ENCODE data around the gene TANGO2.

Gene TANGO2

DNA sequence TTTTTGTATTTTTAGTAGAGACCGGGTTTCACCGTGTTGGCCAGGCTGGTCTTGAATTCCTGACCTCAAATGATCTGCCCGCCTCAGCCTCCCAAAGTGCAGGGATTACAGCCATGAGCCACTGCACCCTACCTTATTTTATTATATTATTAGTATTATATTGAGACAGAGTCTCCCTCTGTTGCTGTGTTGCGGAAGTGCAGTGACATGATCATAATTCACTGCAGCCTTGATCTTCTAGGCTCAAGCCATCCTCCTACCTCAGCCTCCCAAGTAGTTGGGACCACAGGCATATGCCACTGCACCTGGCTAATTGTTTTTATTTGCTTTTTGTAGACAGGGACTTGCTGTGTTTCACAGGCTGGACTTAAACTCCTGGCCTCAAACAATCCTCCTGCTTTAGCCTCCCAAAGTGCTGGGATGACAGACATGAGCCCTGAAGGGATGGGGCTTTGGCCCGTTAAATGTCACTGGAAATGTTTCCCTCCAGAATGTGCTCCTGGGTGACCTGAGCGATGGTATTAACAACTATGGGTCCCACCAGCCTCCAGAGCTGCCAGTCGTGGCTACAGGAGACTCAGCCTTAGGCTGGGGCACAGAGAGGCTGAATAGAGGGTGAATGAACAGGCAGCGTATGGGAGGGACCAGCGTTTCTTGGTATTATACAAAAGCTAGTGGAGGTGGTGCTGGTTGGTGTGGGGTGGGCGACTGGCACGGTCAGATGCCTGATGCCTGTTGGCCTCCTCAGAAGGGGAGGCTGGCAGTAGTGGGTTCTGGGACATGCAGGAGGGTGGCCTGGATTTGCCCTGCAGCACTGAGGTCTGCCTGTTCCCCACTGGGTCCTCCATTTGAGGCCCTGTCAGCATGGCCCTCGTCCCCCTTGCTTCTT lies 7.3 kb downstream of the TANGO2 start:
- no peak for DNase-seq (ENCODE audit: low read depth)

DNA sequence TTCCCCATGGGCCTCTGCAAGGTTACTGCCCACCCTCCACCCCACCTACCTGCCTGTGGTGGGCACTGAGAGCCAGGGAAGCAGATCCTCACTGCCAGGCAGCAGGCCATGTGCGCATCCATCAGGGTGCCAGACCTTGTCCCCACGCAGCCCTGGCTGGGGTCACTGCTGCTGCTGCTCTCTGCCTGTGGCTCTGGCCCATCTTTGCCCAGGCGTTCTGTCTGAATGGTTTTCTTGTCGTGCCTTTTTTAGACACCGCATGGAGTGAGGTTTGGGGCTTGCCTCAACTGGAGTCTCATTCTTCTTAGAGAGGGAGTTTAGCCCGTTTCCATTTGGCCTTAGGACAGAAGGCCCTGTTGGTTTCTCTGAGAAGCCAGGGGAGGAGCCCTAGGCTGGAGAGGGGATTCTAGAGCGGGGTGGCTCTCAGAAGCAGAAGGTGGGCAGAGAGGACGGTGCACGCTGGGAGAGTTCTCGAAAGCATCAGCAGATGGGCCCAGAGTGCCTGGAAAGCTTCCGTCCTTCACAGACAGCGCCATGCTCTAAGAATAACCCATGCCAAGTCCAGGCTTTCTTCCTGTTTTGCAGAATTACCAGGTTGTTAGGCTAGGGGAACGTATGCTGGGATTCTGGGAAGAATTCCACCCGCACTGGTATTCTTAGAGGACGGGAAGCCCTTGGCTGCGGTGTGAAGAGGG lies 8.1 kb downstream of the TANGO2 start:
- no peak for DNase-seq (ENCODE audit: low read depth)

DNA sequence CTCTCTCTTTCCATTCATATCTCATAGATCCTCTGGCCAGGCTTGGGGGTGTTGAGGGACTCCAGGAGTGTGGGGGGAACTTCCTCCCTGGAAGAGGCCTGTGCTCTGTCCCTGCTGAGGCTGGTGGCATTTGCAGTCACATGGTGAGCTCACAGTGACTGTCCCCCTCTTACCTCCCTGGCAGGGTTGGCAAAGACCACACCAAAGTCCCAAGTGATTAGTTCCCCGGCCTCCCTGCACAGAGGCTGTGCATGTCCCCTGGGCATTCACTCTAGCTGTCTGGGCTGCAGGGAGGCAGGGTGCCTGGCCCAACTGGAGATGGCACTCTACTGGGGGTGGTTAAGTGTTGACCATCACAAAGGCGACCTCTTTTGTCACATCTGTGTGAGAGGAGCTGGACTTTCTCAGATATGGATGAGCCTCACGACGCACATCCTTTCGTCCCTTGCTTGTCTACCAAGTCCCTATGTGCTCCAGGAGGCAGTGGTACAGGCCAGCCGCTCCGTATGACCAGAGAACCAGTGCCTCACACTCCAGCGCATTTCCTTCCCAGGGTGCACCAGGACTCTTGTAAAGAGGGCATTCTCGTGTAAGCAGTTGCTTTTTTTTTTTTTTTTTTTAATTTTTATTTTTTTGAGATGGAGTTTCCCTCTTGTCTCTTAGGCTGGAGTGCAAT lies 8.8 kb downstream of the TANGO2 start:
- no peak for DNase-seq (ENCODE audit: low read depth)

DNA sequence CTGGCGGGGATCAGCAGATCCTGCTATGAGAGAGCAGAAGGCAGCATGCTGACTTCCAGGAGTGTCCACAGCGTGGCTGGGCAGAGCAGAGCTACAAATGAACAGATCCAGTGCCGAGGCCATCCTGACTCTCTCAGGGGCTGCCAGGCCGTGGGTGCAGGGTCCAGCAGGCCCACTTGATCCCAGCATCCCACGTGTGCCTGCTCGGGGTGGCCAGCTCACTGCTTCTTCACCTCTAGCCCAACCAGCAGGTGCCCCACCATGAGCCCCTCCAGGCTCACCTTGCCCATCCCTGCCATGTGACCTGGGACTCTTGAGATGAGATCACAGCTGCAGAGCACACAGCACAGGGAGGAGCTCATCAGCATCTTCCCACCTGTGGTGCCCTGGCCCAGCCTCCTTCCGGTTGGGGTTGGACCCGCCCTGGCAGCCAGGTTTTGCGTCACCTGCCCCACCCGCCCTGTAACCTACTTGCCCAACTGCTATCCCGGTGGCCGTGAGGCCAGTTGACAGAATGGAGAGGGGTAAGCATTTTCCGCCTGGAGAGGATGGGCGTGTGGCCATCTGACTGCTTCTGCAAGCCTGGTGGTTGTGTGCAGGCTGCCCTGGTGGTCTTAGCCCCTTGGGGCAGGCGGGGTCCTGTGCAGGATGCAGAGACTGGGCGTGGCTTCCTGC lies 11.0 kb downstream of the TANGO2 start:
- DNase-seq (ENCODE audit: low read depth), result no peak

DNA sequence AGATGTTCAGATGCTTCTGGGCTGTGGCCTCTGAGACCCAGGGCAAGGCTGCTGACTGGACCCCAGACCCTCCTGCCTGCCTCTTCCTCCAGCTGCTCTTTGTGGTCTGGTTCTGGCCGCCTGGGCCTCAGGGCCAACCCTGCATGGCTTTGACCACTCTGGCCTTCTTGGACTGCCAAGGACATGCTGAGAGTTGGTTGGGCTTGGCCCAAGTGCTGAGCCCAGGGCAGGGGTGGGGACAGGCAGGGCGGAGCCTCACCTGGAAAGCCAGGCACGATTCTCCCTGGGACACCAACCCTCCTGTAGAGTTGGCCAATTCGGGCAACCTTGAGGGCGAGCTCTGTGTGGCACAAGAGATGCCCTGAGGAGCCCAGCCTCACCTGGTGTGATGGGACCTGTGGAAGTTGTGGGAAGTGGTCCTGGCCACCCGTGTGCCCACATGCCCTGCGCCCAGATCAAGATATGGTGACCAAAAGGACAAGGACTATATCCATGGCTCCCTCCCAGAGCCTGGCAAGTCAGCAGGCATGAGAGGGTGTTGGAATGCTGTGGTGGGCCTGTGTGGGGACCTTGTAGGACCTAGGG lies 11.6 kb downstream of the TANGO2 start:
- DNase-seq (ENCODE audit: low read depth), result no peak

DNA sequence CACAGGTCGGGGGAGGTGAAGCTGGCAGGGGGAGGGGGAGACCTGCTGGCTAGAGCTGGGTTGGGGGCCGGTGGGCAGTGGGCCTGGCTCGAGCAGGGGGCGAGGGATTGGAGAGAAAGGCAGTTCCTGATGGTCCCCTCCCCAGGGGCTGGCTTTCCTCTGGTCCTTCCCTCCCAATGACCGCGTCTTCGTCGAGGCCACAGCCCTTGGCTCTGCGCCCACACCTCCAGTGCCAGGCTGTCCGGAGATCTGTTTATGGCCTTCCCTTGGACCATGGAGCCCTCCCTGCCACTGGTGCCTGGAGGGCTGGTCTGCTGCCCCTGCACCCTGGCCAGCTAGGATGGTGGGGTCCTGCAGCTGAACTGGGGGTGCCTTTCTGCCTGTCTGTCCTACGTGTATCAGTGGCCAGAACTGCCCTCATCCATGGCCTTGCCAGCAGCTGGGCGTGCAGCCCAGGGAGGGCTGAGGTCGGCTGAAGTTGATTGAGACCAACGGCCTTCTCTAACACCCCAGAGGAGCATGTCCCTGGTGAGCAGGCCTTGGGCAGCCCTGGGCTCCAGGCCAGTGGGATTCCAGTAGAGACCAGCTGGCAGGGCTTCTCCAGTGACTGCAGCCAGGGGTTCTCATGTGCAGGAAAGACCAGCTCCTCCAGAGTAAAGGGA lies 12.3 kb downstream of the TANGO2 start:
- no peak for DNase-seq (ENCODE audit: low read depth)

DNA sequence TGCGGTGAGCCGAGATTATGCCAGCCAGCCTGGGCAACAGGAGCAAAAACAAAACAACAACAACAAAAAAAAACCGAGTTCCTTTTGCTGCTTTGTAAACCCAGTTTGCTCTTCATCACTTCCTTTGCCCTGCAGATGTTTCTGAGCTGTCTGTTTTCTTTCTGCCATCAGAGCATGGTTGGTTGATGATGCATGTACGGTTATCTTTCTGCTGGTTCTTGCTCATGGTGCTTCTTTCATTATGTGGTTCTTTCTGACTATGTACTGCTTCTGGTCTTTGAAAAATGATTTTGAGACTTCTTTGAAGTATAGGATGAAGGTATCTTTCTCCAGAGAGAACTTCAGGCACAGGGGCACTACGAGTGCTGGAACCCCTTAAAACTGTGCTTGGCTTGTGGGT lies 13.2 kb downstream of the TANGO2 start:
- no peak for DNase-seq (ENCODE audit: low read depth)

DNA sequence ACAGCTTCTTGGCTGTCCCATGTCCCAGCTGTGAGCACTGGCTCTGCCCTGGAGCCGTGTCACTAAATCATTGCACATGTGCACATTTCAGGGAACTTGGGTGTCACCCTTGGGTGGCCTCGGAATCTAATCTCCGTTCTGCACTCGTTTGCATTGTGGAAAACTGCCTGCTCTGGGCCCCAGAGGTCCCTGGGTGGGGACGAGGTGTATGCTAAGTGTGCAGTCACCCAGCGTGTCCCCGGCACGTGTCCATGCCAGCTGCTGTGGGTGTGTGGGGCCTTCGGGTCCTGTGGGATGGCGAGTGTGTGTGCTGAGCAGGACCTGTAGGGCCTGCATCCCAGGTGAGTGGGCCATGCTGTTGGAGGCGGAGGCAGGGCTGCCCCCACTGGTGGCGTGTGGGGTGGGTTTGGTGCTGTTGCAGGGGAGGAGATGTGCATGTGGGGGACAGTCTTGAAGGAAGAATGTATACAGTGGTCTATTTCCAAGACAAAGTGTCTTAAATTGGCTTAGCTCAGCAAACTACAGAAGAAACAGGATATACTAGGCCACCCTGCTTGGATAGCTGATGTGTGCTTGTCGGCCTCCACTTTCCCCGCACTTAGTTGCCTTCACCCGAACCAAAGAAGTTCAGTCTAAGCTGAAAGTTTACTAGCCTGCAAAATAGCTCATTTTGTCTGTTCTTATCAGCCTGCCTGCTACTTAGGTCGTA lies 14.6 kb downstream of the TANGO2 start:
- no peak for DNase-seq (ENCODE audit: low read depth)

DNA sequence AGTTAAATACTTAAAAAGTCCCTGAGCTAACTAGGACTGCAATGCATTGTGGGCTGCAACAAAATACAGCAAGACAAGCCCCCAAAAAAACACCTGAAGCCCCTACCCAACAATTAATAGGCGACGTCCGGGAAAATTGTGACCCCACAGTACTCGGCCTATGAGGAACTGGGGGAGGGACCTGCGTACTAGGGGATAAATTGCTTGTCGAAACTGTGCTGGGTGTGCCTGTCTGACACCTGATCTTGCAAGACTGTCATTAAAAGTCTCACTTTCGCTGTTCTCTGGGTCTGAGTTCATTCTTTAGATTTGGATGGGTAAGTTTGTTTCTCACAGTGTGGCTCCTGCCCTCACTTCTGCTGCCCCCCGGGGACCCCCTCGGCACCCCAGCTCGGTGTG lies 15.2 kb downstream of the TANGO2 start:
- no peak for DNase-seq (ENCODE audit: low read depth)

DNA sequence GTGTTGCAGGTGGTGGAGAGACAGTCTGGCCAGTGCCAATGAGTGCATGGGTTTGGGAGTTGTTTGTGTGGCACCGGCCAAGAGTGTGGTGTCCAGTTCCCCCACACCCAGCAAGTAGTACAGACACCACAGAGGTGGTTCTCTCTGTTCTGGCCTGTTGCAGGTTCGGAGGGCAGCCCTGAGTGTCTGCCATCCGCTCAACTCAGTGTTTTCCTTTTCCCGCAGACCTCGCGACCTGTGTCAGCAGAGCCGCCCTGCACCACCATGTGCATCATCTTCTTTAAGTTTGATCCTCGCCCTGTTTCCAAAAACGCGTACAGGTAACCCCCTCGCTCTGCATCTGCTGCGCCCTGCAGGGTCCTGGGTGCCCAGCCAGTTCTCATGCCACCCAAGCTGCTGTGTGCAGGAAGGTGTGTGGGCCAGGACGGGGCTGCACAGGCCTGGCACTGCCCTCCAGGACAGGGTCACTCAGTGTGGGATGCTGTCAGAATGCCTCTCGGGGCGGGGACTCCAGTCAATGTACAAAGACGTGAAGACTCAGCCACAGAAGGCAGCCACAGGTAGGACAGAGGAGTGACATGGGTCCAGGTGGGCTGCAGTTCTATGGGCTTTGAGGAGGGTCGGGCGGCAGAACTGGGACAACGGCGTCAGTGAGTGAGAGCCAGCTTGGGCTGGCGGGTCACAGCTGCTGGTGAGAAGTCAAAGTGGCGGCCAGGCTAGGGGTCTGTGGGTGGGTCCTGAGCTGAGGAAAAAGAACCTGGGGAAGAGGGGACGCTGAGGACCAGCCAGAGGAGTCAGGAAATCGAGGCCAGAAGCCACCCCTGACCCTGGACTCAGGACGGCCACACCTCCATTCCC lies 15.9 kb downstream of the TANGO2 start:
- no peak for DNase-seq (ENCODE audit: low read depth)

DNA sequence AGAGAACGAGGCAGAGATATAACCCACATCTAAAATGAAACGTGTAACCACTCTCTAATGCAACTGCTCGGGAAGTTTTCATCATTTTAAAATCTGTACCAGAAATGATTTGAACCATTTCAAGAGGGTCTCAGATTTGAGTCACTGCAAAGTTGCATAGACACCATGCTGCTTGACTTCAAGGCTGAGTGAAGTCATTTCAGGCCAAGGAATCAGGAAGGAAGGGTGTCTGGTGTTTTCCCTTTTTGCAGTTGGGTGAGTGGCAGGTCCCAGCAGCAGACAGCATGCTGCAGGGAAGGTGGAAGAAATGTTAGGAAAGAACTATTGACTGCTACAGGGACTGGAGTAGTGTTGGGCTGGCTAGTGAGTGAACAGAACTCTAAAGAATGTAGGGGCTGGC lies 16.5 kb downstream of the TANGO2 start:
- no peak for DNase-seq (ENCODE audit: low read depth)

DNA sequence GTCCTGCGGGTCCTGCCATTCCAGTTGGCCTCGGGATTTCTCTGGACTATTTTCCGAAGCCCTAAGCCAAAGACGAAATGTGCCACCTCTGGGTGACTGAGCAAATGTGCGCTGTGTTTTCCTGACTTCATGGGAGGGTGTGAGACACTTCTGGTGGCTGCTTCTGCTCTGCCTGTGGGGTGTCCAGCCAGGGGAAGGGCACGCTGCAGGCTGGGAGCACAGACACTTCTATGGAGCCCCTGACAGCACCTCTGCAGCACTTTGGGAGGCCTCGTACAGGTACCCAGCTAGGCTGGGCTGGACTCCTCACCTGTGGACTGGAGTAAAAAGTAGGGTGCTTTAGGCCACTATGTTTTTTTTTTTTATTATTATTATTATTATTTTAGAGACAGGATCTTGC lies 17.7 kb downstream of the TANGO2 start:
- no peak for DNase-seq (ENCODE audit: low read depth)

DNA sequence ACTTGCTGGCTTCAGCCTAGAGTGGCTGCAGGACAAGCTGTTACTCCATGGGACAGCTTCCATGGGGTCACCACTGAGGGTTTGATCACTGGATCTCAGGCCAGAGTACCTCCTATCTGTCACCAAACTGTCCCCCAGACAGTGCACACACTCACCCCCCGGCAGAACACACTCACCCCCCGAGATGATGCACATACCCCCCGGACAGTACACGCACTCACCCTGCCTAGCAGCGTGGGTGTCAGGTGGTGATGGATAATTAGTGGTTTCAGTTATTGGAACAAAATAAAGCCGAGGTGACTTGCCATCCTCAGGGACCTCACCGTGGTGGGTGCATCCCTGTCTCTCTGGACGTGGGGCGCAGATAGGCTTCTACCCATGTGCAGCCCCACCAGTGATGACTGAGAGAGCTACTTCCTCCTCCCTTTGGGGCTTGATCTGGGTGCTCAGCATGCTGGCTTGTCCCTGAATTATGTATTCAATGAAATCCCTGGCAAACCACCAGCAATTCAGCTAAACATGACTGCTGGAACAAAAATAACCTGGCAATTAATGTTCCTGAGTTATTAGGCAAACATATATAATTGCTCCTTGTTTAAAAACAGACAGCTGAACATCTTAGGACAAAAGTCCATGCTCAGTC lies 18.9 kb downstream of the TANGO2 start:
- DNase-seq (ENCODE audit: low read depth), result no peak

DNA sequence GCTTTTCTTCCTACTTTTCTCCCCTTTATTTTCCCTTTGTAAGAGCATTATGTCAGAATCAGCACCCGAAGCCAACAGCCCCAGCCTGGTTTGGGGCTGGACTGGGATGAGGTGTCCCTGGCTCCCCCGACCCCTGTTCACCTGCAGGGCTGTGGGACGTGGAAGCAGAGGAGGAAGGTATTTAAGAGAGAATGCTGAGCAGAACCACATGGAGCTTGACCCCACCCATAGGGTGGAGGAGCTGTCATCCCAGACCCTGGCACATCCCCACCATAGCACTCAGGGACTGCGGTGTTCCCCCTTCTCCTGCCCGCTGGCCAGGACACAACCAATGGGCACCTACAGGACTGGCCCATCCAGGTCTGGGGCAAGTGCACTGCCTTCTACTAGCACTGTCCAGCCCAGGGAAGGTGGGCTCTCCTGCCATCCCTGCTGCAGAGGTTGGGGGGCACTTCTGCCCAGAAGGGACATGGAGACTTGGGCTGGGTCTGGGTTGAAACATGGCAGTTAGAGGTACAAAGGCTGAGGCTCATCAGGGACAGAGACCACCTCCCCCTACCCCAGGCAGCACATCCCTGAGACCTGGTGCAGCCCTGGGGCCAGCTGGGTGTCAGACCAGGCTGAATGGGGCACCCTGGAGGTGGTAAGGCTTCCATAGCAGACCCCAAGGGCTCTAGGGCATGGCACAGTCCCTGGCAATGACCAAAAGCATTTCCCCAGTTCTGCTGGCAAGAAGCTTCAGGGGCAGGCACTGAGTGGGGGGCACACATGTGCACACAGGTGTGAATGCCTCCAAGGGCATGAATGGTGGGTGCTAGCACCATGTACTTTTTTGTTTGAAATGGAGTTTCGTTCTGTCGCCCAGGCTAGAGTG lies 19.7 kb downstream of the TANGO2 start:
- no peak for DNase-seq (ENCODE audit: low read depth)

DNA sequence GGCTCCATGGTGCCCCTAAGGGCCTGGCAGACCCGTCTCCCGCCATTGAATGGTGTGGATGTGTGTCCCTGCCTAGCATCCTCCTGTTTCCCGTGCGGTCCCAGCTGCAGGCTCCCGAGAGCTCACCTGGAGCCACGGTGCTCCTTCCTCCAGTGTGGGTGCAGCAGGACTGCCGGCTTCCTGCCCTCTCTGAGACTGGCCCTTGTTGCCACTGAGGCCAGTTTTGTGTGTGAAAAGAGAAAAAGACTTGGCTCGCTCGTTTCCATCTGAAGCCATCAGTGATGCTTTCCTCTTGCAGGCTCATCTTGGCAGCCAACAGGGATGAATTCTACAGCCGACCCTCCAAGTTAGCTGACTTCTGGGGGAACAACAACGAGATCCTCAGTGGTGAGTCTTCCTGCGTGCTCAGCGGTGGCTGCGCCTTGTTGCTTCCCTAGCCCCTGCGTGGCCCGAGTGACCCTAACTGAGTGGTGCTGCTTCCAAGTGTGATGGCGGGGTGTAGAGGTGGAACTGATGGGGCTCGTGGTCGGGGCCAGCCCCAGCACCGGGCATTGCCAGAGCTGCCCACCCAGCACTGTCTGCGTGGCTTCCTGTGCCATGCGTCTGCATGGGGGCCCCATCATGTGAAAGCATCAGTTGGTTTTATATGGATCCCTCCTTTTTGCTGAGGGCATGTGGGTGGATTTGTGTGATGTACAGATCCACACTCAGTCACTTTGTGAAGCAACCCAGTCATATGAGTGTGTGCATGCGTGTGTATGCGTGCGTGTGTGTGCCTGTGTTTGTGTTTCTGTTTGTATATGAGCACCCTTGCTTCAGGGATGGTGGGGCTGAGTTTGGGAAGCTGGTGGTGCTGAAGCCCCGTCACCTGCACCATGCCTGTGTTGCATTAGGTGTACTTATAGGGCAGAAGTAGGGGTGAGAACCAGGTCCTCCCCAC lies 22.4 kb downstream of the TANGO2 start:
- DNase-seq (ENCODE audit: low read depth), result no peak

DNA sequence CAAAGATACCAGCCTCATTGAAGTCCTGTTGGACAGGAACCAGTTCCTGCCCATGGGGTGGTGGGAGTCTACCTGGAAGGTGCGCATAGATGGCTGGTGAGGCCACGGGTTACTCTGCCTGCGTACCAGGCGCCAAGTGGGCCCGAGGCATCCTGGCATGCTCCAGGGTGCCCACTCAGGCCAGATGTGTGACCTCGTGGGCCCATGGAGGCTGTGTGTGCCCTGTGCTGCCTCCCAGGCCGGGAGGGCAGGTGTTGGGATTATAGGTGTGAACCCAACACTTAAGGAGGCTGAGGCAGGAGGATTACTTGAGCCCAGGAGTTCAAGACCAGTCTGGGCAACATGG lies 23.1 kb downstream of the TANGO2 start:
- DNase-seq (ENCODE audit: low read depth), result no peak

DNA sequence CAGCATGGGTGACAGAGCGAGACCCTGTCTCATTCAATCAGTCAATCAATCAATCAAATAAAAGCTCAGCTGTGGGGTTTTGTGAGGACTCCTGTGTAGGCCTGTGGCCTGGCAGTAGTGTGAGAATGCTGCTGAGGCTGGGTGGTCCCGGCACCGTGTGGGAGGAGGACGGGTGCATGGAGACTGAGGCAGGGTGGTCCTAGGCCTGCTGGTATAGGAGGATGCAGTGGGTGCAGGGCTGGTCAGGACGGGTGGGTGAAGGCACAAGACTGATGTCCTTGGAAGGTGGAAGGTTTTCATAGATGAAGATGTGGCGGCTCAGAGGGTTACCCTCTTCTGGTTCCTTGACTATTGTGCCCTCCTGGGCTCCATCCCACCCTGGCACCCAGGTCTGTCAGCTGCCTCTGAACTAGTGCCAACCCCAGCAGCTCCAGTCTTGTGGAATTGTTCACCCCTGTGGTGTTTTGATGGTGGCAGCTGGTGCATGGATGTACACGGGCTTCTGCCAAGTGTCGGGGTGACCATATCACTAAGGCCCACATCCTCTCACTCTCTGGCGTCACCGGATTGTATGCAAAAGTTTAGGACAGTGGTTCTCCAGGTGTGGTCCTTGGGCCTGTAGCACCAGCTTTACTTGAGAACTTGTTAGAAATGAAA lies 23.7 kb downstream of the TANGO2 start:
- DNase-seq (ENCODE audit: low read depth), result no peak

Measured in stimulated activated CD8-positive, alpha-beta memory T cell treated with anti-CD3 and anti-CD28 coated beads, Interleukin-12 subunit alpha, Interleukin-12 subunit beta, amount 100 ng/mL, for 4 hours (primary cell).